T-helper 1 cell treated with Interleukin-12 subunit alpha and Interleukin-12 subunit beta and Interleukin-4 antibody, amounts not matched to agents 30 ng/mL and 1 ng/mL, for 36 hours (primary cell): ENCODE data around the gene UBL4B. TPM values are rescaled to one million over a fixed set of nuclear protein-coding genes. Genes with fewer than 3 reads are reported as not detected.

Experiments used
- intact Hi-C: fragments of 100-400 bp; cut with micrococcal nuclease; formaldehyde crosslinking; loops from one replicate; pipeline ENCODE4 v1.15.1; 2024
- total RNA-seq: library from RNA; stranded (reverse); gene quantifications from 2 replicates; pipeline ENCODE4 v1.2.3, GENCODE V29; 2022

UBL4B gene
- total RNA-seq, 1 donor from 2014 or later = not detected

- intact Hi-C loops = no loop called here
Measured at GRCh38 chr1:110112656-110113055, 413 bp downstream of the UBL4B start.

GRCh38 chr1:110113551-110113950 is 1.3 kb downstream of the UBL4B start:
- intact Hi-C loops = no loop called here

- intact Hi-C loops = no loop called here
Measured at GRCh38 chr1:110114173-110114572, 1.9 kb downstream of the UBL4B start.

GRCh38 chr1:110114784-110115183 is 2.5 kb downstream of the UBL4B start:
- intact Hi-C loops = no loop called here

GRCh38 chr1:110118636-110119396 is 6.6 kb downstream of the UBL4B start:
- intact Hi-C loops = no loop called here

- intact Hi-C loops = no loop called here
Measured at GRCh38 chr1:110119843-110120242, 7.6 kb downstream of the UBL4B start.

GRCh38 chr1:110120960-110121561 is 8.8 kb downstream of the UBL4B start:
- intact Hi-C loops = no loop called here

GRCh38 chr1:110123224-110123623 is 11.0 kb downstream of the UBL4B start:
- intact Hi-C loops = no loop called here

- intact Hi-C loops = no loop called here
Measured at GRCh38 chr1:110125810-110126209, 13.6 kb downstream of the UBL4B start.

- intact Hi-C loops = no loop called here
Measured at GRCh38 chr1:110130113-110130591, 17.9 kb downstream of the UBL4B start.

GRCh38 chr1:110130989-110131388 is 18.7 kb downstream of the UBL4B start:
- intact Hi-C loops = no loop called here

- intact Hi-C loops = no loop called here
Measured at GRCh38 chr1:110132682-110133081, 20.4 kb downstream of the UBL4B start.

- intact Hi-C loops = no loop called here
Measured at GRCh38 chr1:110133436-110133835, 21.2 kb downstream of the UBL4B start.

- intact Hi-C loops = no loop called here
Measured at GRCh38 chr1:110134050-110134595, 21.9 kb downstream of the UBL4B start.

GRCh38 chr1:110135246-110135645 is 23.0 kb downstream of the UBL4B start:
- intact Hi-C loops = no loop called here

GRCh38 chr1:110135666-110136065 is 23.4 kb downstream of the UBL4B start:
- intact Hi-C loops = no loop called here

GRCh38 chr1:110136911-110137310 is 24.7 kb downstream of the UBL4B start:
- intact Hi-C loops = no loop called here

- intact Hi-C loops = no loop called here
Measured at GRCh38 chr1:110138956-110139355, 26.7 kb downstream of the UBL4B start.

- intact Hi-C loops = no loop called here
Measured at GRCh38 chr1:110144366-110144765, 32.1 kb downstream of the UBL4B start.

- intact Hi-C loops = no loop called here
Measured at GRCh38 chr1:110148961-110149360, 36.7 kb downstream of the UBL4B start.

GRCh38 chr1:110150330-110151174 is 38.3 kb downstream of the UBL4B start, which contains the start of gene SLC6A17:
Gene SLC6A17, plus strand, starts transcription at chr1:110150494. Its CDS starts 16,436 bp downstream, at chr1:110166930.
- intact Hi-C loops = no loop called here
